ENCODE measurements around the gene ENTHD1. TPM values are rescaled to one million over a fixed set of nuclear protein-coding genes. Genes with fewer than 3 reads are reported as not detected.

ENTHD1 gene
- total and polyA plus RNA-seq, 2 donors (not counting 3 experiments of a cell fraction or from before 2014, with no cell fraction given), result not detected

- Histone ChIP-seq H3K9me1 (replicated peaks; ENCODE audit: control insufficient read depth, extremely low read depth, insufficient read depth, low read length) (no peaks in the 10 kb centered on the region), H3K4me1 (ENCODE audit: control insufficient read depth, extremely low read depth, insufficient read depth, low read length) (no peaks in the 10 kb centered on the region), H3K27ac (ENCODE audit: insufficient read depth, low read depth, low read length) (no peak overlapping the region), H3K9me3 (replicated peaks; ENCODE audit: control insufficient read depth, insufficient read depth, low read length) (no peaks in the 10 kb centered on the region), H3K27me3 (ENCODE audit: control insufficient read depth in 2 of 2, insufficient read depth in 2 of 2, low read length in 2 of 2) (peaks cover 2 to 7% of the 10 kb centered on the region in 2 experiments), H4K20me1 (replicated peaks; ENCODE audit: control insufficient read depth, extremely low read depth, insufficient read depth, low read length) (no peaks in the 10 kb centered on the region), H3K79me2 (ENCODE audit: control insufficient read depth, insufficient read depth, low read length) (no peaks in the 10 kb centered on the region), H3K9ac (replicated peaks; ENCODE audit: extremely low read depth, insufficient read depth, low read length) (no peak overlapping the region), H3K36me3 (ENCODE audit: control insufficient read depth in 2 of 2, extremely low read depth in 1 of 2, insufficient read depth in 2 of 2, low read length in 2 of 2) (no peaks in the 10 kb centered on the region), H3K4me2 (ENCODE audit: insufficient read depth, low read length) (no peak overlapping the region), H3K4me3 (replicated peaks in 1 of 3; ENCODE audit: insufficient read depth in 1 of 3, low read depth in 1 of 3, low read length in 3 of 3) (no peak overlapping the region), H2AFZ (ENCODE audit: low read depth, low read length) (no peak overlapping the region)
- no peak for DNase-seq (ENCODE audit: low read depth, low spot score)
- POLR2A ChIA-PET, result no interaction called here
- dilution Hi-C loops (cut with MboI; ENCODE audit: extremely low pct_ligation_motif_present, low sequenced_read_pairs), result no loop called here
- no peak for TF ChIP-seq JUN (IDR thresholded peaks at IDR 0.05; ENCODE audit: borderline replicate concordance, insufficient read depth, insufficient read length, low read depth)
- no peak for TF ChIP-seq MAX (IDR thresholded peaks at IDR 0.05; ENCODE audit: insufficient read depth, insufficient read length)
- no peak for TF ChIP-seq MYC (IDR thresholded peaks at IDR 0.05; ENCODE audit: low read depth, low read length)
- no peak for TF ChIP-seq POLR2AphosphoS5 (IDR thresholded peaks at IDR 0.05; ENCODE audit: insufficient read depth, low read depth, low read length)
- no peak for TF ChIP-seq POLR2A (IDR thresholded peaks at IDR 0.05; ENCODE audit: low read depth, low read length)
- no peak for TF ChIP-seq GATA2 (IDR thresholded peaks at IDR 0.05; ENCODE audit: insufficient read depth, insufficient read length, low read depth, low read length)
- no peak for TF ChIP-seq CTCF (IDR thresholded peaks at IDR 0.05; ENCODE audit: extremely low read depth in 1 of 2, insufficient read depth in 1 of 2, low read depth in 1 of 2, low read length in 2 of 2)
- no peak for TF ChIP-seq FOS (IDR thresholded peaks at IDR 0.05; ENCODE audit: borderline replicate concordance, insufficient read depth, low read length)
- TF ChIP-seq EZH2 (IDR thresholded peaks at IDR 0.05; ENCODE audit: borderline replicate concordance, low read depth, low read length, severe bottlenecking), result no peak
- CTCF ChIA-PET, result interaction anchor here (1.4 kb wide), 1 partner anchor 20 kb away, joined by 4 read pairs; no protein-coding TSS in a partner anchor
- FAIRE-seq, result no peak
- intact Hi-C loops (cut with micrococcal nuclease), result no loop called here
- BruUV-seq (replicated peaks), result no TSS peak
Observed at GRCh38 chr22:39845529-39845928, 48.0 kb downstream of the ENTHD1 start.
